LNCaP clone FGC (cell line): Measurements from ENCODE around the gene GLYATL1.
A peak's percentile ranks its signal among the peaks of the same experiment; 100 is the strongest.

Source experiments
- DNase-seq: peaks from one replicate; pipeline ENCODE4 v3.0.0-alpha.2; 2011; ENCODE audit warnings: low read depth
- H3K4me3 ChIP-seq: 2 replicates; pipeline ENCODE4 v1.5.1; 2011; ENCODE audit warnings: mild to moderate bottlenecking, low read depth, low read length, control low read depth
- TF ChIP-seq, protein P1 (sequence below): IDR thresholded peaks from 2 replicates; pipeline ENCODE4 v1.5.1; 2012; ENCODE audit warnings: mild to moderate bottlenecking; ENCODE audit not compliant: control insufficient read depth, insufficient read depth; ENCODE audit errors: extremely low read depth

GLYATL1 gene

DNA sequence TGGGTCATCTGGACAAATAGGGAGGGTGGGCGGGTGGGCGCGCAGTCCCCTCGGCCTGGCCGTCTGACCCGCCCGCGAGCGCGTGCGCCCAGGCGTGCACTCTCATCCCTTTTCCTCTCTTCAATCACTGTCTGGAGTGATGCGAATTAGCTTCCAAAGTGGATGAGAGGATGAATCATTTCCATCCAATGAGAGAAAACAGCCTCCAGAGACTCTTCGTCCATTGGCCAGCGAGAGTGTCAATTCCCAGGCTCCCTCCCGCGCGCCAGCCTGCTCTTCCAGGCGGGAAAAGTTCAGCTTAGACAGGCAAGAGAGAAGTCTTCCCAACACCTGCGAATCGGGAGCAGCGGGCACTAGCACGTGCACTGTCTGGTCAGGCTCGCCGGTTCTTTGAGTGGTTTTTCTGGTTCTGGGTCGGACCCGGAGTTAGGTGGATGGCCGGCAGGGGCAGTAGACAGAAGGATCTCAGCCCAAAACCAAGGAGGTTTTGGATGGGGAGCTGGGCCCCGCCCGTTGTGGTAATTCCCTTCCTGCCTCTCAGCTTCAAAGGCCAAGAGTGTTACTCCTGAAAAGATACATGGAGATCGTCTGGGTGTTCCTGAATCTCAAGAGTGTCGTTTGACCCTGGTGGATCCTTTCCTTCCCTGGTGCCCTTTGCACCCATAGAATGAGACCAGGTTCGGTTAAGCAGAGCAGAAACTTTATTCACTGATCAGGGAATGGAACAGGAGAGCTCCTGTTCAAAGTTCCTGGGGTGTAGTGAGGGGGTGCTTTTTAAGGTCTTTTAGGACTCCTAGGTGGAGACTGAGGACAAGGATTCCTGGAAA, 33.4 kb upstream of the GLYATL1 start:
- TF ChIP-seq, protein P1, sequence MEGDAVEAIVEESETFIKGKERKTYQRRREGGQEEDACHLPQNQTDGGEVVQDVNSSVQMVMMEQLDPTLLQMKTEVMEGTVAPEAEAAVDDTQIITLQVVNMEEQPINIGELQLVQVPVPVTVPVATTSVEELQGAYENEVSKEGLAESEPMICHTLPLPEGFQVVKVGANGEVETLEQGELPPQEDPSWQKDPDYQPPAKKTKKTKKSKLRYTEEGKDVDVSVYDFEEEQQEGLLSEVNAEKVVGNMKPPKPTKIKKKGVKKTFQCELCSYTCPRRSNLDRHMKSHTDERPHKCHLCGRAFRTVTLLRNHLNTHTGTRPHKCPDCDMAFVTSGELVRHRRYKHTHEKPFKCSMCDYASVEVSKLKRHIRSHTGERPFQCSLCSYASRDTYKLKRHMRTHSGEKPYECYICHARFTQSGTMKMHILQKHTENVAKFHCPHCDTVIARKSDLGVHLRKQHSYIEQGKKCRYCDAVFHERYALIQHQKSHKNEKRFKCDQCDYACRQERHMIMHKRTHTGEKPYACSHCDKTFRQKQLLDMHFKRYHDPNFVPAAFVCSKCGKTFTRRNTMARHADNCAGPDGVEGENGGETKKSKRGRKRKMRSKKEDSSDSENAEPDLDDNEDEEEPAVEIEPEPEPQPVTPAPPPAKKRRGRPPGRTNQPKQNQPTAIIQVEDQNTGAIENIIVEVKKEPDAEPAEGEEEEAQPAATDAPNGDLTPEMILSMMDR: peak; percentile 52
- DNase-seq: peak; percentile 97

DNA sequence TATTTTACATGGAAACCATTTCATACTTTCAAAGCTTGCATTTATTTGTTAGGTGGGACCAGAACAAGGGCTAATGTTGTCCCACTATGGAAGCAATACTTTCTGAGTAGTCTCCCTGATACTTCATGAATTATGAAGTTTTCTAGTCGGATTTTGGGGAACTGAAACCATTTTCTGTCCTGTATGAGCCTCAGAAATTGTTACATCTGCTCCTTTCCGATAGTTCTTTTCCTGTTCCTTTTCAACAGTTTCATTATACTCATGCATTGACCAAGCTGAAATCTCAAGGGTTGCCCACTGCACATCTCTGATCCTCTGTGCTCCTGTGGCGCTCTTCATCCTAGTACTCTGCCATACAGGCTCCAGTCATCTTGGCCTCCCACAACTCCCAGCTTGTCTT, 31.5 kb upstream of the GLYATL1 start:
- DNase-seq: no peak
- TF ChIP-seq, protein P1: no peak
- no peak overlapping the region for H3K4me3 ChIP-seq

More for the DNA sequence above, 33.4 kb upstream of the GLYATL1 start:
- H3K4me3 ChIP-seq: peak overlapping the region; percentile 60

DNA sequence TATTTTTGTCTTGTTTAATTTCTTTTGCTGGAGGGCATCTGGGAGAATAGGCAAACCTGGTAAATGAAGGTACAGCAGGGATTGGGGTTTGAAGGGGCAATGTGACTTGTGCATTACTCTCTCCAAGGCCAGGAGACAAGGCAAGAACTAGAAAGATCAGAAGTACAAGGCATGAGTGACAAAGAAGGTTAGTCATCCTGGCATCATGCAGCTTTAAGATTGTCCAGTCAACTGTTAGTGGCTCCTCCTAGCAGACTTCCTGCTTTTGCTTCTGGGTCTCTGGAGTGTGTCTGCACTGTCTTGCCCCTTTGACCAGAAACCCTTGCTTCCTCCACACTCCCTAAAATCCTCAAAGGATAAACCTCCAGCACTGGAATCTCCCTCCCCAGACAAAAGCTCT, 27.2 kb upstream of the GLYATL1 start:
- DNase-seq: no peak
- TF ChIP-seq, protein P1: no peak
- H3K4me3 ChIP-seq: no peak overlapping the region

DNA sequence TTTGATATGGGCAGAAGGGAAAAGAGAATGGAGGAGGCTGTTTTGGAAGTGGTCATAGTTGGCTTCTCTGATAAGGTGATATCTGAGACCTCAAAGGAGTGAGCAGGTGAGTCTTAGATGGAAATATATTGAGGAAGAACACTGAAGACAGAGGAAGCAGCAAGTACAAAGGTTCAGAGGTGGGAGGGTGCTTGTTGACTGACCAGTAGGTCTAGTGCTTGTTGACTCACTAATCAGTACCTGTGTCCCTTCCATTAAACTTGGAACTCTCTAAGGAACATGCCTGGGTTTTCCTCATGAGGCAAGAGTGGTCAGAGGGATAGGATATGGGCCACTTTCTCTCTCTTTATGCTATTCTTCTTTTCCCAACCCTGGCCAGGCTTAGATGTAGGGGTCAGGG, 25.6 kb upstream of the GLYATL1 start:
- TF ChIP-seq, protein P1: no peak
- no peak overlapping the region for H3K4me3 ChIP-seq
- DNase-seq: no peak

DNA sequence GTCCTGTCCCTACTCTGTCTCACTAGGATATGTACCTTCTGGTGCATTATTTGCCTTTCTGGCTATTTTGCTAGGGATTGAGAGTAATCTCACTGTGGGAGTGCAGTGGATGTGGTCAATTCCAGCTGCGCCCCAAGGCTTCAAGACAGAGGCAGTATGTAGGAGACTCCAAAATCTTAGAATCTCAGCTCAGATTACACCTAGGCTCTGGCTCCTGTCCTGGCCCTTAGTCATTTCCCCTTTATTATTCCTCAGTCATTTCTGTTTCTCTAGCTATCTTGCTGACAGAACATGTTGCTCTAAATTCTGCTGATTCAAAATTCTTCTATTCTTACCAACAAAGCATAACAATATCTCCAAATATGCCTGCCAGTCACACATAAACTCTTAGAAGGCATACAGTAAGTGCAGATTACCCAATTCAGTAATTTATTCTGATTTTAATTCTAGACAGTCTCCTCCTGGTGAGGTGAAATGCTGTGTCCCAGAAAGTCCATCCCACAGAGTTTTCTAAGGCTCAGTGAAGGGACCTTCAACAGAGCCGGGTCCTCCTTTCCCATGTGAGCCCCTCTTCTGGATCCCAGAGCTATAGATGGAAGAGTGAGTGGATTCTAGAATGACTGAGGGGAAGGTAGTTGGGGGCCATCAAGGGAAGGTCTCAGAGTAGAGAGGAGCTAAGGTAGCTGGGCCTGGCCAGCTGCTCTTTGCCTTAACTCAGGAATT, 24.3 kb upstream of the GLYATL1 start:
- TF ChIP-seq, protein P1: no peak
- no peak for DNase-seq
- no peak overlapping the region for H3K4me3 ChIP-seq

DNA sequence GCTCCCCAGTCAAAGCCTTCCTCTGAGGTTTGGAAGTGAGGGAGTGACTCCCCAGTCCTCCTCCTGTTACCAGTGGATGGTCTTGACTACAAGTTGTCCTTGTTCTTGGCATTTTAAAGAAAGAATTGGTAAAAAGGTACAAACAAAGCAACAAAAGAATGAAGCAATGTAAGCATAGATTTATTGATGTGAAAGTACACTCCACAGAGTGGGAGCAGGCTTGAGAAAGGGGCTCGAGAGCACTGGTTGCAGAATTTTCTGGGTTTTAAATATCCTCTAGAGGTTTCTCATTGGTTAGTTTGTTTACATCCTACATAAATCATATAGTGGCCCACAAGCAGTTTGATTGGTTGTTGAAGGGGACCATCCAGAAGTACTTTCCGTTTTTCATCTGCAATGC, 22.7 kb upstream of the GLYATL1 start:
- H3K4me3 ChIP-seq: no peak overlapping the region
- TF ChIP-seq, protein P1: no peak
- no peak for DNase-seq
